ENCODE measurements around the gene CBL. TPM values are rescaled to one million over a fixed set of nuclear protein-coding genes. Genes with fewer than 3 reads are reported as not detected.

Gene CBL
- total and polyA plus RNA-seq, 2 experiments from 2014 or later = 31.6 to 67.6 TPM

GRCh38 chr11:119351232-119351631 is 145.1 kb downstream of the CBL start:
- Histone ChIP-seq H3K4me1 (ENCODE audit: insufficient read depth) (peaks cover 10% of the 10 kb centered on the region; the same call in 1 of the 2 replicates), H3K36me3 (ENCODE audit: insufficient read depth) (no peaks in the 10 kb centered on the region), H3K27me3 (ENCODE audit: insufficient read depth) (peaks cover 18% of the 10 kb centered on the region), H3K27ac (ENCODE audit: low read depth) (no peak overlapping the region), H3K79me2 (replicated peaks; ENCODE audit: insufficient read depth) (no peaks in the 10 kb centered on the region), H4K20me1 (replicated peaks; ENCODE audit: insufficient read depth) (no peaks in the 10 kb centered on the region), H3K4me2 (no peak overlapping the region), H2AFZ (no peak overlapping the region), H3K9me2 (ENCODE audit: insufficient read depth) (no peaks in the 10 kb centered on the region), H3K4me3 (no peak overlapping the region), H3F3A (replicated peaks; ENCODE audit: low read depth) (no peaks in the 10 kb centered on the region)
- no peak for DNase-seq (ENCODE audit: low spot score)
- Mint-ChIP-seq H3K4me1 (peaks cover 18% of the 10 kb centered on the region), H3K9me3 (no peaks in the 10 kb centered on the region; the same call in 2 of the 3 replicates), H3K4me3 (no peak overlapping the region), H3K36me3 (ENCODE audit: low read depth) (no peaks in the 10 kb centered on the region; the same call in 2 of the 3 replicates), H3K27me3 (ENCODE audit: insufficient read depth, low read depth, poor library complexity) (peaks cover 15% of the 10 kb centered on the region), H3K27ac (no peak overlapping the region)
- TF ChIP-seq ZNF114 (CRISPR knock-in tag; IDR thresholded peaks at IDR 0.05) (no peak), JUNB (IDR thresholded peaks at IDR 0.05; ENCODE audit: unreplicated experiment) (no peak), ZNF462 (CRISPR knock-in tag; IDR thresholded peaks at IDR 0.05) (no peak), POLR2AphosphoS5 (IDR thresholded peaks at IDR 0.05; ENCODE audit: low read depth) (no peak), ZNF331 (CRISPR knock-in tag; IDR thresholded peaks at IDR 0.05; ENCODE audit: low read depth) (no peak), EZH2phosphoT487 (IDR thresholded peaks at IDR 0.05; ENCODE audit: unreplicated experiment) (no peak), STAT1 (IDR thresholded peaks at IDR 0.05; ENCODE audit: unreplicated experiment) (no peak), EZH2 (IDR thresholded peaks at IDR 0.05; ENCODE audit: low read depth, unreplicated experiment) (no peak), ETS1 (IDR thresholded peaks at IDR 0.05) (no peak), REST (IDR thresholded peaks at IDR 0.05; ENCODE audit: unreplicated experiment) (no peak), CREB1 (CRISPR knock-in tag; IDR thresholded peaks at IDR 0.05; ENCODE audit: low read depth) (no peak), NANOG (IDR thresholded peaks at IDR 0.05; ENCODE audit: borderline replicate concordance) (no peak), CTCF (conservative IDR thresholded peaks at IDR 0.05; ENCODE audit: low read depth in 2 of 2) (no peak)
- no peak for ATAC-seq

Measured in GM23338 (cell line).